Stimulated activated CD4-positive, alpha-beta T cell treated with anti-CD3 and anti-CD28 coated beads, TNF-alpha, amount 100 ng/mL, for 4 hours (primary cell): ENCODE data around the gene HSPBP1.

Experiments used
- DNase-seq, 3 experiments: peaks; one replicate each; pipeline ENCODE4 v3.0.0-alpha.2; 2020; ENCODE audit warnings: low read depth in 3 of 3

The HSPBP1 gene

DNA sequence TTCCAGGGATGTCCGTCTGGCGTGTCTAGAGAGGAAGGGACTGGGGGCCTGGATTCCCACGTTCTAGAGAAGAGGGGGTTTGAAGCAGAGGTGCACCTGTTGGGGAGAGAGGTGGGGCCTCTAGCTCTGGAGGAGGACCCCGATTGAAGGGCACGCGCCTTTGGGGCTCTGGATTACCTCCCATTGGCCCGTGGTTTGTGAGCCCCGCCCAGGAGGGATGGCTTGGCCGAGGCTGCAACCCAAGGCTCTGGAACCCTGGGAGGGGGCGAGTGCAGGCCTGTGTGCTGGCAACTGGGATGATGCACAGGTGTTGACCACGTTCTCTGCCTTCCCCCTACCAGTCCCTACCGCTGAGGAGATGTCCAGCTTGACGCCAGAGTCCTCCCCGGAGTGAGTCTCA is 25.1 kb upstream of the HSPBP1 start:
- no peak for DNase-seq

DNA sequence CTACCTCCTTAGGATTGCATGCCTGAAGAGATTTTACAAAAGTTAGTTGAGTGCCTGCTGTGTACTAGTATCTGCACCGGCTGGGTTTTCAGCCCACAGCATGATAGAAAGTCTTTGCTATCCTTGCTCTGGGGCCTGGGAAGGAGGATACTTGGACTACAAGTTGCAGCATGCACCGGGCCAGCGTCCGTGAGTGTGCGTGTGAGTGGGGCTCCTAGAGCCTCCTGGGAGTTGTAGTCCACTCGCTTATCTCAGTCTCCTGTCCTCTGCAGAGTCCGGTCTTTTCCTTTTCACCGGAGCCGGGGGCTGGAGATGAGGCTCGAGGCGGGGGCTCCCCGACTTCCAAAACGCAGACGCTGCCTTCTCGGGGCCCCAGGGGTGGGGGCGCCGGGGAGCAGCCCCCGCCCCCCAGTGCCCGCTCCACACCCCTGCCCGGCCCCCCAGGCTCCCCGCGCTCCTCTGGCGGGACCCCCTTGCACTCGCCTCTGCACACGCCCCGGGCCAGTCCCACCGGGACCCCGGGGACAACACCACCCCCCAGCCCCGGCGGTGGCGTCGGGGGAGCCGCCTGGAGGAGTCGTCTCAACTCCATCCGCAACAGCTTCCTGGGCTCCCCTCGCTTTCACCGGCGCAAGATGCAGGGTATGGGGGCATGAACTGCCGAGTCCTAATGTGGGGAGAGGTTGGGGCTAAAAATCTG is 24.5 kb upstream of the HSPBP1 start:
- DNase-seq: no peak

DNA sequence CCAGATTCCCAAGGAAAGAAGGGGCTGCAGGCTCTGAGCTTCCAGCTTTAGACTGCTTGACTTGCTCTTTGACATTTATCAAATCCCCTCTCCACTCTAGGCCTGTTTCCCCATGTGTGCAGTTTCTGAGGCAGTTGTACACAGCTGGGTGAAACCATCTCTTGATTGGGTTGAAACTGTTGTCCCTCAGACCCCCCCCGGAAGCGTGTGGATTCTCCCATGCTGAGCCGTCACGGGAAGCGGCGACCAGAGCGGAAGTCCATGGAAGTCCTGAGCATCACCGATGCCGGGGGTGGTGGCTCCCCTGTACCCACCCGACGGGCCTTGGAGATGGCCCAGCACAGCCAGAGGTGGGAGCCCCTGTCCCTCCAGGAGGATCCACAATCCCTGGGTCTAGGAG is 23.6 kb upstream of the HSPBP1 start:
- no peak for DNase-seq

DNA sequence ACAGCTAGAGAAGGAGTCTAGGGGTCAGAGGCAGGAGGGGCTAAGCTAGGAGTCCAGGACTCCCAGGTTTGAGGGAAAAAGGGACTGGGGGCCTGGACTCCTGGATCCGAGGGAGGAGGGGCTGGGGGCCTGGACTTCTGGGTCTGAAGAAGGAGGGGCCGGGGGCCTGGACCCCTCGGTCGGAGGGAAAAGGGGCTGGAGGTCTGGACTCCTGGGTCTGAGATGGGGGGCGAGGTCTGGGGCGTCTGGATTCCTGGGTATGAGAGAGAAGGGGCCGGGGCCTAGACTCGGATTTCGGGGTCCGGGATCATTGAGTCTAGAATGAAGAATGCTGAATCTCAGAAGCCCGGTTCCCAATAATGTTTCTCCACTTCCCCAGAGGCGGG is 22.4 kb upstream of the HSPBP1 start:
- no peak for DNase-seq

DNA sequence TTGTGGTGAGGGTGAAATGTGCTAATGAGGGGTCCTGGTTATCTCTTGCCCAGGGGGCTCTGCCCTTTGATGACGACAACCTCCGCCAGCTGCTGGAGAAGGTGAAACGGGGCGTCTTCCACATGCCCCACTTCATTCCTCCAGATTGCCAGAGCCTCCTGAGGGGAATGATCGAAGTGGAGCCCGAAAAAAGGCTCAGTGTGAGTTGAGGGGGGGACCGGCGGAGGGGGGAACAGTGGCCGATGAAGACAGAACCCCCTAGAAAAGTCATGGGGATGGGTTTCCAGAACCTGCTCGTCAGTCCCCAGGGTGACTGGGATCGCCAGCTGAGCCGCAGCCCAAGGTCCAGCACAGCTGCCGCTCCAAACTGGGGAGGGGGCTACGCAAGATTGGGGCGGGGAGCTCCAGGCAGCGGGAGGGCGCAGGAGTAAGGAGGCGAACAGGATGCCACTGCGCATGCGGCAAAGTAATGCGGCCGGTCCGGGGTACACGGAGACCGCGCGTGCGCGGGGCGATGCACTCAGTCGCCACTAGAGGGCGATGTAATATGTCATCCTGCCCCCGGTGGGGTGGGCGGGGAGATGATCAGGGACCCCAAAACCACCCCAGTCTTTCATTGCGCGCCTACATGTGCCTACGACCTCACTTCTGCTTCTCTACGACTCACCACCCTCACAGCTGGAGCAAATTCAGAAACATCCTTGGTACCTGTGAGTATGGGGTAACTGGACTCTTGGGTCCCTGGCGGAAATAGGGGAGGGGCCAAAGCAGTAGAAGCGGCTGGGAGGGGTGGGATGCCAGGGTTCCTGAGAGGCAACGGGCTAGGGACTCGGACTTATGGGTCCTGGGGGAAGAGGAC is 21.8 kb upstream of the HSPBP1 start:
- peak; percentile 90 to 98 (median 91) for DNase-seq

DNA sequence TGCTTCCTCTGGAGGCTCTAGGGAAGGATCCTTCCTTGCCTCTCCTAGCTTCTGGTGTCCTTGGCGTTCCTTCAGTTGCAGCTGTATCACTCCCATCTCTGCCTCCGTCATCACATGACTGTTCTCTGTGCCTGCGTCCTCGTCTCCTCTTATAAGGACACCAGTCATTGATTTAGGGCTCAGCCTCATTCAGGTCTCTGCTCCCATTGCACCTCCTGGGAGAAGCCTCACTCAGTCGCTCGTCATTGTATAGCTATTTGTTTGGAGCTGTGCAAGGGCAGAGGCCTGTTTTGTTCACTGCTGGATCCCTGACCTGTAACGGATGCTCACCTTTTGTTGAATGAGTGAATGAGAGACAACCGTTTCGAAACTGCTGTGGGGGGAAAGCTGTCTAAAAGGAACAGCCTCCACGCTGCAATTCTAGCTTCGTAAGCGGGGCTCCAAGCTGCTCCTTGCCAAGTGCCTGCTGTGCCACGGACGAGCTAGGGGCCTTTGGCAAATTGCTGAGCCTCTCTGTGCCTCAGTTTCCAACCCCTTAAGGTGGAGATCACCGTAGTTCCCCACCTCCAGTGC is 21.1 kb upstream of the HSPBP1 start:
- DNase-seq: no peak

DNA sequence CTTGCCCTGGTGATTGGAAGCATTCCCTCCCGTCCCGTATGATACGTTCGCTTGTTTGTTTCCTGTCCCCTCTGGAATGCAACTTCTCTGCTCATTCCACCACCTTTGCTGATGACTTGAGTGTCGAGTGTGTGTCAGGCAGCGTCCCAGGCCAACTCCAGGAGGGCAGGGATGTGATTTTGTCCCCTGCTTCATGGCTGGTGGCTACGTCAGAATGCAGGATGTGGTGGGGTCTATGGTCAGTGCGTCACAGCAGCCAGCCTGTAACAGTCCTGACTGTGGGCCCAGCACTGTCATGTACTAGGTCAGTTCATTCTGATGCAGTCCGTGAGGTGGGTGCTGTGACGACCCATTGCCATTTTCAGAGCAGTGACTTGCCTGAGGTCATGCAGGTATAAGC is 20.1 kb upstream of the HSPBP1 start:
- DNase-seq: no peak

DNA sequence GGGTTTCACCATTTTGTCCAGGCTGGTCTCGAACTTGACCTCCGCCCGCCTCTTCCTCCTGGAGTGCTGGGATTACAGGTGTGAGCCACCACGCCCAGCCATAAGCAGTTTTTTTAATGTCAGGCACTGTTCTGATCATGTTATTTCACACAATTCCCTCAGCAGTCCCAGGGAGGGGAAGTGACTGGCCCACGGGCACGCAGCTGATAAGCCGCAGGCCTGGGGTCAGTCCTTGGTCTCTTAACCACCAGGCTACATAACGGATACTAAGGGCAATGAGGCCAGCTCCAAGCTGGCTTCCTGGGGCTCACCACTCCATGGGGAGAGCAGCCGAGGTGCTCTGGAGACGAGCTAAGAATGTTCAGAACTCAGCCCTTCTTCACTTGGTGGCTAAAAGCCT is 17.4 kb upstream of the HSPBP1 start:
- DNase-seq: no peak

DNA sequence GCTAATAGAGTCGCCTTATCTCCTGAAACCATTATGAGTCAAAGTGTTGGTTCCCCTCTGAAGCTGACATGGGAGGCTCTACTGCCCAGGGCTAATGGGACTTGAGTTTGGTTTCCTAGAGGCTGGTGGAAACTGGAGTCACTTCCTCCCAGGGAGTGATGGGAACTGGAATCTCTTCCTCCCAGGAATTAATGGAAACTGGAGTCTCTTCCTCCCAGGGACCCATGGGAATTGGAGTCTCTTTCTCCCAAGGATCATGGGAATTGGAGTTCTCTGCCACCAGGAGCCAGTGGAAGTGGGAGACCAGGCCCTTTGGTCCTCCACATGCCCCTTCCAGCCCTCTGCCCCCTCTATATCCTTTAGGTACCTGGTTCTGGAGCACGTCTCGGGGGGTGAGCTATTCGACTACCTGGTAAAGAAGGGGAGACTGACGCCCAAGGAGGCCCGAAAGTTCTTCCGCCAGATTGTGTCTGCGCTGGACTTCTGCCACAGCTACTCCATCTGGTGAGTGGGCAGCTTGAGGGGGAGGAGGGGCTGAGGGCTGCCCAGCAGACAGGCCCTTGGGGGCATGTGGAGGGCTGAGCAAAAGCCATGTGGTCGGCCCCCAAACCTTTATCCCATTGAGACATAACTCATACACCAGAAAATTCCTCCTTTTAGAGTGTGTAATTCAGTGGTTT is 9.3 kb upstream of the HSPBP1 start:
- DNase-seq: no peak

DNA sequence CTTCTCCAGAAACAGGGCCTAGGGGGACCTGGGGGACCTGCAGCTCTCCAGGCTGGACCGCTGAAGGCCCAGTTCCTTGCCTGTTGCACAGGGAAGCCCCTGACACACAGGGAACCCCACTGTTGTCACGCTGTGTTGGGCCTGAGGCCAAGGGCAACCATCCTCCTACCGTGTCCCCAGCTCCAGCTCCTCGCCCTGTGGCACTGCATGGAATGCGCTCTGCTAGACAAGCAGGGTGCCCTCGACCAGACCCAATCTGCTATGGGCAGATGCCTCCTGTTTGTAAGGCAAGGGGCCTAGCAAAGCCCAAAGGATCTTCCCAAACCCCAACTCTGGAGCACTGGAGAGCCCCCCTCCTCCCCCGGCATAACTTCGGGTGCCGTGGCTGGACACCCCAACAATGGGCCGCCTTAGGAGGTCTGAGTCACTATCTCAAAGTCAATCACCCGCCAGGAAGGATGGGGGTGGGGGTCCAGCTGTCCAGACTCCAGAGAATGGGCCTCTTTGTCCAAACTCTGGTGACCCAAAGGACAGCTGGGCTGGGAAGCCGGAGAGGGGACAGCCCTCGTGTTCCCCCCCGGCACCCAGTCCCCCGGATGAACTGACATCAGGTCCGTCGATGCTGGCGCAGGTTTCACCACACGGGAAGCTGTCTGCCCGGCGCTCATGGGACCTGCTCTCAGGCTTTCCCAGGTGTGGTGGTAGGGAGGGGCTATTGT is 7.6 kb upstream of the HSPBP1 start:
- no peak for DNase-seq

DNA sequence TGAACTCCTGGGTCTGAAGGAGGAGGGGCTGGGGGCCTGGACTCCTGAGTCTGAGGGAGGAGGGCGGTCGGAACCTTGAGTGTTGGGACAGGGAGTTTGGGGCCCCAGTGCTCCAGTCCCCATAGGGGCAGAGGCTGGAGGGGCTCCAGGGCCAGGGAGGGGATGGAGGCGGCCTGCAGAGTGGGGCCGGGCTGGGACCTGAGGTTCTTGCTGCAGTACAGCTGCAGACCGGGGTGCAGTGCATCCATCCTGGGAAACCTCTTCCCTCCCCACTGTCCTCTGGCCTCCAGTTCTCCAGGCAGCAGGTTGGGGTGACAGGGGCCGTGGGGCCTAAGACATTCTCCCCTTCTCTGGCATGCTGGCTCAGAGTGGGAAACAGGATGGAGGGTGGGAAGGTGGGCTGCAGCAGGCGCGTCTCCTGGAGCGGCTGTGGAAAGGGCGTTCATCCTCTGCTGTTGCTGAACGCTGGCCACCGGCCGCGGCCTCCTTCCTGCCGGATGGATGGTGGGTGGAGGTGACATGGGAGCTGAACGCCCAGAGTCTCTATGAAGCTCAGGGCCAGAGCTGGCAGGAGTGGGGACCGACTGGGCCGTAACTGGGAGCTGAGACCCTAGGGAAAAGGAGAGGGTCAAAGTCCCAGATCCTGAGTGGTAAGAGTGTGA is 5.5 kb upstream of the HSPBP1 start:
- DNase-seq: no peak

DNA sequence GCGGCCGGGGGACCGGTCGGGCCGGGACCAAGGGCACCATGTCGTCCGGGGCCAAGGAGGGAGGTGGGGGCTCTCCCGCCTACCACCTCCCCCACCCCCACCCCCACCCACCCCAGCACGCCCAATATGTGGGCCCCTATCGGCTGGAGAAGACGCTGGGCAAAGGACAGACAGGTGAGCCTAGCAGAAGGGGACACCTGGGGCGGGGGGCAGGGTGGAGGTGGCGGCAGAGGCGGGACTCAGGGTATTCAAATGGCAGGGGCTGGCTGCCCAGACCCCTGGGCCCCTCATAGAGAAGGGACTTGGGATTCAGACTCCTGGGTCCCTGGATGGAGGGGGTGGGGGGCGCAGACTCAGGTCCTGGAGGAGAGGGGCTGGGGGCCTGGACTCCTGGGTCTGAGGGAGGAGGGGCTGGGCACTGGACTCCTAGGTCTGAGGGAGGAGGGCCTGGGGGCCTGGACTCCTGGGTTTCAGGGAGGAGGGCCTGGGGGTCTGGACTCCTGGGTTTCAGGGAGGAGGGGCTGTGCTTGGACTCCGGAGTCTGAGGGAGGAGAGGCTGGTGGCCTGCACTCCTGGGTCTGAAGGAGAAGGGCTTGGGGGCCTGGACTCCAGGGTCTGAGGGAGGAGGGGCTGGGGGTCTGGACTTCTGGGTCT is 4.6 kb upstream of the HSPBP1 start:
- DNase-seq: no peak

DNA sequence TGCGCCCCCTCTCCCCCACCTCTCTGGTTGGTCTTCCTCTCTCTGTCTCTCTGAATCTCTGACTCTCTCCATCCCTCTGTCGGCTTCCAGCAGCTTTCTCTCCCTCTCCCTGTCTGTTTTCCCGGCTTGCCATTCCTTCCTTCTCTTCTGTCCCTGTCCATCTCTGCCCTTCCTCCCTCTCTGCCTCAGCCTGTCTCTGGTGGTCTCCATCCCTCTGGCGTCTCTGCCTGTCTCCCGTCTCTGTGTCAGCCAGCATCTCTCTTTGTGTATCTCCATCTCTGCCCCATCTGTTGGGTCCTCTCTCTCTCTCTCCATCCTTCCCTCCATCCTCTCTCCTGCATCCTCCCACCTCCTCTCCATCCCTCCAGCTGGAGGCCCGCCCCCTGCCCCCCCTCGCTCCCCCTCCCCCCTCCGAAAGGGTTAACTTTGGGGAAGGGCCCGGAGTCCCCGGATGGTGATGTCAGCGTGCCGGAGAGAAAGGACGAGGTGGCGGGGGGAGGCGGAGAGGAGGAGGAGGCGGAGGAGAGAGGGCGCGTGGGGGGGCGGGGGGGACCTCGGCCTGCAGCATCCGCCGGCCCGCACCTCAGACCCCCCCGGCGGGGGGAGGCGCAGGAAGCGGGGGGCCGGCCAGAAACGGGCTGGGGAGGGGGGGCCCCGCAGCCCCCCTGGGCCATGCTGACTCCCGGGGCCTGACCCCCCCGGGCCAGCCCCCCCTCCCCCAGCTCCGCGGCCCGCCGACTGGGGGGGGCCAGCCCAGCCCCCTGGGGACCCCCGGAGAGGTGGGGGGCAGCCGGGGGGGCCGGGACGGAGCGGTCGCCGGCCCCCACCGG is 3.9 kb upstream of the HSPBP1 start, which contains the start of gene BRSK1:
Gene BRSK1, plus strand, starts transcription at position 450 of the 830 bp plus-strand sequence. CDS start 446 bp downstream, outside the sequence.
- peak in 2 of 3 experiments; percentile 38 to 50 for DNase-seq

DNA sequence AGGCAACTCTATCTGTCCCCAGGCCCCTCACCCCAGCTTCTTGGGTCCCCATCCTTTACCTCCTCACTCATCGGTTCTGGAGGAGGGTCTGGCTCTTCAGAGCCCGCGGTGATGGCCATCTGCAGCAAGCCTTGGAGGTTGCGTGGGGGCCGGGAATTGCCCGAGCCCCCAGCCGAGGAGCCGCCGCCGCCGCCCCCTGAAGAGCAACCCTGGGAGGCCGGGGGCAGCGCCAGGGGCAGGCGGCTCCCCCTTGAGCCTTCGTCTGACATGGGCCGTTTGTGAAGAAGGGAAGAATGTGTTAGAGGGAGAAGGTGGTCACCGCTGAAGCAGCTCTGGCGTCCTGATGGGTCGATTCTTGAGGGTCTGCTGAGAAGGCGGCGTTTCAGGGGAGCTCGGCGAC is 570 bp downstream of the HSPBP1 start:
- DNase-seq: no peak

DNA sequence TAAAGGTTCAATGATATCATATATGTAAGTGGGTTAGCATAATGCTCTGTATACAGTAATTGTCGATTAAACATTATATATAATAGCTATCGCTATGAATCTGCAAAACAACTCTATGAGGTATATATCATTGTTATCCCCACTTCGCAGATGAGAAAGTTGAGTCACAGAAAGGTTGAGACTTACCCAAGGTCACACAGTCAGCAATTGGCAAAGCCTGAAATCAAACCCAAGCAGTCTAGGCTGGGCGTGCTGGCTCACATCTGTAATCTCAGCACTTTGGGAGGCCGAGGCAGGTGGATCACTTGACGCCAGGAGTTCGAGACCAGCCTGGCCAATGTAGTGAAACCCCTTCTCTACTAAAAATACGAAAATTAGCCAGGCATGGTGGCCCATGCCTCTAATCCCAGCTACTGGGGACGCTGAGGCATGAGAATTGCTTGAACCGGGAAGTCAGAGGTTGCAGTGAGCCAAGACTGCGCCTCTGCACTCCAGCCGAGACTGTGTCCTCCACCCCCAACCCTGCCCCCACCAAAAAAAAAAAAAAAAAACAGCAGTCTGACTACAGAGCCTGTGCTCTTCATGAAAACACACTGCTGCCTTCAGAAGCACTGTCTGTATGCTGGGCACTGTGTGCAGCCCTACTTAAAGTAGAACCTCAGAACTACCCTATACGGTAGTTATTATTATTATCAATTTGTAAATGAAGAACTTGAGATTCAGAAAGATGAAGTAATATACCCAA is 1.3 kb downstream of the HSPBP1 start:
- DNase-seq: no peak

DNA sequence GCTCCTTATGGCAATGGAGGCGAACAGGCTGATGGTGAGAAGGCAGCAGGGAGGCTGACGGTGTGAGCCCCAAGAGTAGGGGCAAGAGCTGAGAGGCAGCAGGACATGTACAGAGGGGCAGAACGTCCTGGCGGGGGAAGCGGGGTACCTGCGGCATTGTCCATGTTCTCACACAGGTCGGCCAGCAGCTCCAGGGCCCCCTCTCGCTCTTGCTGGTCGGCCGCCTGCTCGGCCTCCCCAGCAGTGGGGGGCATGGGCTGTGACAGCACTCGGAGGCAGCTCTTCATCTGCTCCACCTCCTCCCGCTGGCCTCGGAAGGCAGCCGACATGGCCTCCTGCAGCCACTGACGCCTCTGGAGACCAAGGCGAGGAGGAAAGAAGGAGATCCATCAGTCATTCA is 2.4 kb downstream of the HSPBP1 start:
- no peak for DNase-seq

DNA sequence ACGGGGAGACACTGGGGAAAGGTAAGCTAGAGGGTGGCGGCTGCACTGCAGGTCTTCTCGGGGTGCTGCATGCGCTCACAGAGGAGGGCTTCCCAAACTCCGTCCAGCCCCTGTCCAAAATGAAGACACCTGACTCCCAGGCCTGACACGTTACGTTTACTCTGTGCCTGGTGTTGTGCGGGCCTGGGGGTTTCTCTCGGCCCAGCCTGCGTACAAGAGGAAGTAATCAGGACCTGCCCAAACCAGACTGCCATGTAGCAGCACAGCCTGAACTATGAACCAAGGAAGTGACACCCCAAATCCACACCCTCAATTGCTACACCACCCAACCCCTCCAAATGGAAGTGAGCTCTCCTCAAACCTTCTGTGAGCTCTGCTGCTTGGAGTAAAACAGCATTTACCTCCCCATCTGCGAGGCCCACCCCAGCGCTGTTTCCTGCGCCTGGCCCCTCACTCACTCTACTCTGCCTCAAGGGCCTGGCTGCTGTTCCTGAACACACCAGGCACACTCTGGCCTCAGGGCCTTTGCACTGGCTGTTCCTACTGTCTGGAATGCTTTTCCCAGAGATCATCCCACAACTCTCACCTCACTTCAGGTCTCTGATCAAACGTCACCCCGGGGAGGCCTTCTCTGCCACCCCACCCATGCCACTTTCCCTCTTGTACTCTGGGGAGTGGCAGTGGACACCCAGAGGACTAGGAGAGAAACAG is 3.0 kb downstream of the HSPBP1 start:
- DNase-seq: no peak
